Hair follicular keratinocyte (primary cell): Measurements from ENCODE around the gene MMAA. TPM values are rescaled to one million over a fixed set of nuclear protein-coding genes. Genes with fewer than 3 reads are reported as not detected.

Experiments
- total RNA-seq: library from RNA; depleted of rRNA; stranded (reverse); fragments of >200 nt; gene quantifications from 2 replicates; pipeline ENCODE4 v1.2.3, GENCODE V29; 2015

The MMAA gene
- total RNA-seq: 3.9 and 4.7 TPM in 2 replicates

GRCh38 chr4:145618932-145619638, at the start of gene MMAA:
MMAA (plus strand) TSS chr4:145619385; CDS start chr4:145639140, 19,755 bp downstream.

GRCh38 chr4:145679991-145680455, 60.8 kb downstream of the MMAA start, which contains the start of gene C4orf51:
C4orf51 (plus strand) TSS chr4:145680146; CDS start chr4:145680204, 58 bp downstream.

Other genes starting within 250 kb of the MMAA start
- 26.8 and 33.0 TPM in 2 replicates for gene SMAD1, start 137.5 kb upstream of the MMAA start, total RNA-seq
- gene C4orf51, start 60.8 kb downstream of the MMAA start, total RNA-seq: not detected in 2 replicates